Islet precursor cell (in vitro differentiated cells): Measurements from ENCODE around the gene S100A13.
"Not testable (repeated sequence)": the region's sequence is repeated elsewhere in the genome, so short reads cannot be mapped to it uniquely, and the experiment has no call there.

Source experiments
- DNase-seq: peaks from one replicate; pipeline ENCODE4 v3.0.0-alpha.2; 2018

S100A13 gene

DNA sequence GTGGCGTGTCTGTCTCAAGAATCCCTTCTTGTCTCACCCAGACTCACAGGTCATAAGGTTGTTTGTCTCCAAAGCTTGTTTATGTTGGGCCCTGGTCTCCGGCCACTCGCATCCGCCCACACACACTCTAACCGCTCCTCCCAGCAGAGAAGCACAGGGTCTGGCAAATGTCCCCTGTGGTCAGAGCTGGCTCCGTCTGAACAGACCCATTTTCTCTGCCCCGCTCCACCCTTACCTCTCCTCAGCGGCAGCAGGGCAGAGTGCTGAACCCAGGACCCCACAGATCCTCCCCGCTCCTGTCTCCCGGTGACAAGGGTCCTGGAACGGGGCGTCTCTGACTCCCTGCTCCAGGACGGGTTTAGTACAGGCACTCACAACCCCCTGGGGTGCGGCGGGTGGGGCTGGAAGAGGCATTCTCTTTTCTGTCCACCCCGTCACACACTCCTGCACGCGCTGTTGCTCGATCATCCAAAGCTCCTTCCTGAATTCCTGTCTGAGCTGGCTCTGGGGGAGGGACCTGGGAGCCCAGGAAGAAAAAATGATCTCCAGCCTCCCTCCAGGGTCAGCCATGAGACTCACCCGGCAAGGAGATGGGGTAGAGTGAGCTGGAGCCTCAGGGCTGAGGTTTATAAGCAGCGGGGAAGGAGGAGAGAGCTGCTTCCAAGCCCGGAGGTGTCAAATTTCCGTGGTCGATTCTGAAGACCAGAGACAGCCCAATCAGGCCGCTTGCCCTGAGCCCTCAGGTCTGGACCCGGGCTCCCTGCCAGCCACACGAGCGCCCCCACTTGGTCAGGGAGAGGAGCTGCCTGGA, at the start of gene S100A13:
S100A13 (minus strand) TSS at position 602 of the 811 bp plus-strand sequence. CDS start 1,033 bp downstream, outside the sequence.
- peak; percentile 99 for DNase-seq

DNA sequence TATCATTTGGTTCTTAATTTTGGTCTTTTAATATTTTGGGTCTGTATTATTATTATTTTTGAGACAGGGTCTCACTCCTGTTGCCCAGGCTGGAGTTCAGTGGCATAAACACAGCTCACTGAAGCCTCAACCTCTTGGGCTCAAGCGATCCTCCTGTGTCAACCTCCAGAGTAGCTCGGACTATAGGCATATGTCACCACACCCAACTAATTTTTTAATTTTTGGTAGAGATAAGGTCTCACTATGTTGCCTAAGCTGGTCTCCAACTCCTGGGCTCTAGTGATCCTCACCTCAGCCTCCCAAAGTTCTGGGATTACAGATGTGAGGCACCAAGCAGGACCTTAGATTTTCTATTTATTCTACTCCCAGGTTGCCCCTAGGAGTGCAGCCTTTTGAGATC, 46.2 kb upstream of the S100A13 start:
- no peak for DNase-seq

DNA sequence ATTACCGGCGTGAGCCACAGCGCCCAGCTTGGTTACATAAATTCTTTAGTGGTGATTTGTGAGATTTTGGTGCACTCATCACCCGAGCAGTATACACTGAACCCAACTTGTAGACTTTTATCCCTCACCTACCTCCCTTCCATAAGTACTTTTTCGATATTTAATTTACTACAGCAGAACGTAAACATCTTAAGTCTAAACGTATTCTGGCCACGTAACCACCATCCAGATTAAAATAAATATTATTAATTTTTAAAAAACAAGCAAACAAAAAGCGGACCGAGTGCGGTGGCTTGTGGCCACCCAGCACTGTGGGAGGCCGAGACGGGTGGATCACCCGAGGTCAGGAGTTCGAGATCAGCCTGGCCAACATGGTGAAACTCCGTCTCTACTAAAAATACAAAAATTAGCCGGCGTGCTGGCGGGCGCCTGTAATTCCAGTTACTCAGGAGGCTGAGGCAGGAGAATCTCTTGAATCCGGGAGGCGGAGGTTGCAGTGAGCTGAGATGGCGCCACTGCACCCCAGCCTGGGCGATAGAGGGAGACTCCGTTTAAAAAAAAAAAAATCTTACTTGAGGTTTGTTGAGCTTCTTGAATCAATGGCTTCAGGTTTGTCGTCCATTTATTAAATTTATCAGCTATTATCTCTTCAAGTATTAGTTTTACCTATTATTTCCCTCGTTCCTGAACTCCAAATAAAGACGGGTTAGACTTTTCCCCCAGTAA, 44.5 kb upstream of the S100A13 start:
- not testable (repeated sequence) for DNase-seq

GRCh38 chr1:153670859-153671627, 43.7 kb upstream of the S100A13 start, which contains the start of gene ILF2:
Gene ILF2, minus strand, starts transcription at chr1:153670993. Its CDS starts 71 bp downstream, at chr1:153670922.
- peak; percentile 99 for DNase-seq

DNA sequence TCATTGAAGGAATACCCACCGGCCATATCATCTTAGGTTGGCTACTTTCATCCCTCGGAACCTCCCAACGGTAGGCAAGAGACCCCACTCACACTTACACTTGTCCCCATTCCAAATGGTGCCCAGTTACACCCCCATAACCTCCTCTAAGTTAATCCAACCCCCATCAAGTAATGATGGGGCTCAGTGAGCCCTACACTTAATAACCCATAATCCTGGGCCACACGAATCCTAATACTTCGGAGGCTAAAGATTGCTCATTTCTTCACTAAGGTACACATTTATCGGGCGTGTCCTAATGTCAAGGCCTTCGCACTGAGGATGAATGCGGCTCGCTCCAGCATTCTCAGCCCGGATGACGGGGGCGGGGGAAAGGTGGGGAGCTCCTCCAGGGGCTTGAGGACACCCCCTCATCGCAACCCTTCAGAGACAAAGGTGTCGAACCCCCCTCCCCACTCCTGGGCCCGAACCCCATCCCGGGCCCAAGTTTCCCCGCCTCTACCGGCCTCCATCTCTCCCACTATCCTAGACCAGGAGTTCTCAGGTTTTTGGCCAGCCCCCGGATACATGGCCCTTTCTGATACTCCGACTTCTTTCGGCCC, 43.1 kb upstream of the S100A13 start:
- no peak for DNase-seq

DNA sequence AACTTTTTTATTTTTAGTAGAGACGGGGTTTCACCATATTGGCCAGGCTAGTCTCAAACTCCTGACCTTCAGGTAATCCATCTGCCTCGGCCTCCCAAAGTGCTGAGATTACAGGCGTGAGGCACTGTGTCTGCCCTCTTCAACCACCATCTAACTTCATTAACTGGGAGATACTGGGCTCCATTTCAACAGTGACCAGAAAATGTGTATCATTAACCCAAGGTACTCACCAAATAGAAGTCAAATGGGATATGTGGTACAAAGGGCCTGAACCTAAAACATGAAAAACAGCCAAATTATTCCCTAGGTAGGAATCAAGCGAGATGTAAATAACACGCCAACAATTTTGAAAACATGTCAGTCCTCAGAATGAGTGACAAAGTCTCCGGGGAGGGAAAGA, 42.3 kb upstream of the S100A13 start:
- no peak for DNase-seq

DNA sequence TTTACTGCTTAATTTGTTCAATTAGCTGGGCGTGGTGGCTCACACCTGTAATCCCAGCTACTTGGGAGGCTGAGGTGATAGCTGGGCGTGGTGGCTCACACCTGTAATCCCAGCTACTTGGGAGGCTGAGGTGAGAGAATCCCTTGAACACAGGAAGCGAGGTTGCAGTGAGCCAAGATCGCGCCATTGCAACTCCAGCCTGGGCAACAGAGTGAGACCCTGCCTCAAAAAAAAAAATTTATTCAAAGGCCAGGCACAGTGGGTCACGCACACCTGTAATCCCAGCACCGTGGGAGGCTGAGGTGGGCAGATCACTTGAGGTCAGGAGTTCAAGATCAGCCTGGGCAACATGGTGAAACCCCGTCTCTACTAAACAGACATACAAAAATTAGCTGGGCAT, 41.4 kb upstream of the S100A13 start:
- DNase-seq = not testable (repeated sequence)

- DNase-seq = no peak
Measured at GRCh38 chr1:153667439-153667838, 40.1 kb upstream of the S100A13 start.

DNA sequence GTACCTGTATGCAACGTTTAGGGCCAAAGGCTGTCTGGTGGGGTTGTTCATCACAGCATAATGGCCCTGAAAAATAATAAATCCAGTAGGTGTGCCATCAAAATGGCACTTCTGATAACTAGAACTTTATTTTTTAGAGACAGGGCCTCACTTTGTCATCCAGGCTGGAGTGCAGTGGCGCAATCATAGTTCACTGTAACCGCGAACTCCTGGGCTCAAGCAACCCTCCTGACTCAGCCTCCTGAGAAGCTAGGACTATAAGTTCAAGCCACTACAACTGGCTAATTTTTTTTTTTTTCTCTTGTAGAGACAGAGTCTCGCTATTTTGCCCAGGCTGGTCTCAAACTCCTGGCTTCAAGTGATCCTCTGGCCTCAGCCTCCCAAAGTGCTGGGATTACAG, 35.9 kb upstream of the S100A13 start:
- DNase-seq = no peak

- no peak for DNase-seq
Measured at GRCh38 chr1:153662269-153662668, 35.0 kb upstream of the S100A13 start.

GRCh38 chr1:153661111-153661708, 33.9 kb upstream of the S100A13 start:
- no peak for DNase-seq

DNA sequence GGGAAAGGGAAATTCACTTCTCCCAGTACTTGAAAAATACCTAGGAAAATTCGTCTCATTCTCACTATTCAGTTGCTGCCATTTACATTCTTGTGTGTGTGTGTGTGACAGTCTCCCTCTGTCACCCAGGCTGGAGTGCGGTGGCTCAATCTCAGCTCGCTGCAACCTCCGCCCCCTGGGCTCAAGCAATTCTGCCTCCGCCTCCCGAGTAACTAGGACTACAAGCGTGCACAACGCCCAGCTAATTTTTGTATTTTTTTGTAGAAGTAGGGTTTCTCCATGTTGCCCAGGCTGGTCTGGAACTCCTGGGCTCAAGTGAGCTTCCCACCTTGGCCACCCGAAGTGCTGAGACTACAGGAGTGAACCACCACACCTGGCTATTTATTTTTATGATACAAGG, 32.4 kb upstream of the S100A13 start:
- no peak for DNase-seq

- no peak for DNase-seq
Measured at GRCh38 chr1:153659175-153659534, 31.9 kb upstream of the S100A13 start.

- peak; percentile 95 for DNase-seq
Measured at GRCh38 chr1:153658400-153659174, 31.3 kb upstream of the S100A13 start, which contains the start of gene SNAPIN. Gene SNAPIN, plus strand, starts transcription at chr1:153658703. Its CDS starts 41 bp downstream, at chr1:153658744.

DNA sequence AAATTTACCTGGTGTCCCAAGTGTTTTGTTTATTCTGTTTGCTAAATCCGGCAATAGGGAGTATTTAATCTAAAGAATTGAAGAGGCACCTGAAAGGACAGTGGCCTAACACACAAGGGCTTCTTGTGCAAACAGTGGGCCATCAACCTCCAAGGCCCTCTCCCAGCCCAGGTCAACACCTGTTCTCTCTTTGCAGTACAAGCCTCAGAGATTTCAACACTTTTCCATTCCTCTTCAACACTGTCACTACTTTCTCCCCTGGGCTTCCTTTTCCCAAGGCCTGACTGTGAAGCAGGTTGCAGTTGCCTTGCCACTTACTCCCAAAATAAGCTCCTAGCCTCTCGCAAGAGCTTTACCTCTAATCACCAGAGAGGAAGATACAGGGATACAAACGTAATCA, 28.0 kb upstream of the S100A13 start:
- no peak for DNase-seq

- peak; percentile 63 for DNase-seq
Measured at GRCh38 chr1:153652805-153653500, 25.6 kb upstream of the S100A13 start.

GRCh38 chr1:153651771-153652170, 24.5 kb upstream of the S100A13 start:
- DNase-seq = no peak

DNA sequence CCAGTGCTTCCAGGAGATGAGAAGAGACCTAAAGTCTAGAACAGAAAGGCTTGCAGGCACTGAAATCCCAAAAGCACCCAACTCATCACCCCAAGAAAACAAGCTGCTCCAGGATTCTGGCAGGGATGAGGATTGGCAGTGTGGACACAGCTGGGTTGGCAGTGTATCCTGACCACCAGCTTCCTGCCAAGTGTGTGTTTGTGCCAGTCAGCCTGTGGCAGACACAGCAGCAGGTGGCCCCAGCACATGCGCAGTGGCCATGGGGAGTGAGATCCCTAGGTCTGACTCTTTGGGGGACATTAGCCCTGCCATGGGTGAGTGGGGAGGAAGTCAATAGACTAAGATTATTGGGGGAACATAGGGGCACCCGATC, 22.5 kb upstream of the S100A13 start:
- no peak for DNase-seq

DNA sequence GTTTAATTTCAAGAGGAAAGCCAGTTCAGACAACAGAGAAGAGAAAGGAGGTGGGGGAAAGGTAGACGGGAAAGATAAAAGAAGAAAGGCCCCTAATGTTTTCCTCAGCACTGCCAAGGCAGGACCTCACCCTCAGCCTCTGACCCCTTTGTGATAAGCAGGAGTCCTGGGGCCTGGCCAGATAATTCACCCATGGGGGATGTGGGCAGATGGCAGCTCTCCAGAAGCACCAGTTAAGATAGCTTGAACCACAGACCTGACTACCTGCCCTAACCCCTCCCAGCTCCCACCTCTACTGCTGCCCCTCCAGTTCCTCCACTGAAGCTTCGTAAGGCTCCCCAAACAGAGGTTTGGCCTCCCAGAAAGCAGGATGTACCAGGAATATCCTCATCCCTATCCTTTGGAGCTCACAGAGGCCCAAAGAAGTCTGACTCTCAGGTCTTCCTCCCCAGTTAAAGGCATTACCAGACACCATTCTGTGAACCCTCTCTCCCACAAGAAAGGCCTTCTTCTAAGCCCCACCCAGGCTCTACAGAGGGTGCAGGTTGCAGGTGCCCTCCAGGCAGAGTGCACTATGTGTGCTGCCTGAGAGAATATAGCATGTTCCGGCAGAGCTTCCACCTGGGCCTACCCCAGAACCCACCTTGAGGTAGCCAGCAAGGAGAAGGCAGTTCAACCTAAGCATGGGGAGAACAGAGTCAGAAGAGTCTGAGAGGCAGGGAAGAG, 22.0 kb upstream of the S100A13 start:
- DNase-seq = no peak

GRCh38 chr1:153648000-153648643, 20.8 kb upstream of the S100A13 start:
- no peak for DNase-seq
